Smooth muscle cell (in vitro differentiated cells): Measurements from ENCODE around the gene GOPC. TPM values are rescaled to one million over a fixed set of nuclear protein-coding genes. Genes with fewer than 3 reads are reported as not detected.

Experiments
- DNase-seq: peaks from one replicate; lab custom pipeline; 2025; ENCODE audit not compliant: unreplicated experiment; lab: John Stamatoyannopoulos, UW
- H2AFZ ChIP-seq: fragments of 200-600 bp; sonication (generic); 2 replicates; pipeline ENCODE4 v1.6.0; 2016; ENCODE audit warnings: antibody characterized with exemption, low read depth, mild to moderate bottlenecking
- H3F3A ChIP-seq: fragments of 200-600 bp; sonication (generic); 2 replicates; pipeline ENCODE4 v1.6.0; 2017; ENCODE audit warnings: antibody characterized with exemption, low read depth
- H3K27ac ChIP-seq: fragments of 200-600 bp; sonication (generic); 2 replicates; pipeline ENCODE4 v1.5.1; 2016; ENCODE audit warnings: low read depth, mild to moderate bottlenecking
- H3K27me3 ChIP-seq: fragments of 200-600 bp; sonication (generic); 2 replicates; pipeline ENCODE4 v1.6.1; 2016; ENCODE audit warnings: low read depth, mild to moderate bottlenecking
- H3K36me3 ChIP-seq: fragments of 200-600 bp; sonication (generic); 2 replicates; pipeline ENCODE4 v1.5.1; 2016; ENCODE audit warnings: low read depth
- H3K4me1 ChIP-seq: fragments of 200-600 bp; sonication (generic); 2 replicates; pipeline ENCODE4 v1.5.1; 2016; ENCODE audit warnings: low read depth
- H3K4me2 ChIP-seq: fragments of 200-600 bp; sonication (generic); 2 replicates; pipeline ENCODE4 v1.6.0; 2016; ENCODE audit warnings: mild to moderate bottlenecking
- H3K4me3 ChIP-seq: fragments of 200-600 bp; sonication (generic); 2 replicates; pipeline ENCODE4 v1.5.1; 2016; ENCODE audit warnings: mild to moderate bottlenecking
- H3K79me2 ChIP-seq: fragments of 200-600 bp; sonication (generic); 2 replicates; pipeline ENCODE4 v1.6.0; 2016; ENCODE audit warnings: low read depth, mild to moderate bottlenecking
- H3K9ac ChIP-seq: fragments of 200-600 bp; sonication (generic); 2 replicates; pipeline ENCODE4 v1.6.0; 2016; ENCODE audit warnings: low read depth
- H3K9me3 ChIP-seq: fragments of 200-600 bp; sonication (generic); replicated peaks from 2 replicates; pipeline ENCODE4 v1.5.1; 2016; ENCODE audit warnings: low read depth
- H4K20me1 ChIP-seq: fragments of 200-600 bp; sonication (generic); 2 replicates; pipeline ENCODE4 v1.6.0; 2016; ENCODE audit warnings: low read depth
- WGBS: methylation state at CpG from one replicate; pipeline ENCODE4 v1.1.7; 2016; ENCODE audit warnings: low lambda C conversion rate; 5-methylcytosine and 5-hydroxymethylcytosine counted together
- polyA plus RNA-seq: library from polyadenylated mRNA; unstranded; fragments of >200 nt; fragmentation: Nextera tagmentation; extraction: Ambion mirVana; gene quantifications from 2 replicates; pipeline ENCODE4 v1.2.1, GENCODE V29; 2016
- total RNA-seq: library from RNA; depleted of rRNA; stranded (reverse); fragments of >200 nt; gene quantifications from 2 replicates; pipeline ENCODE4 v1.2.3, GENCODE V29; 2014
- TF ChIP-seq, protein P1 (sequence below): fragments of 200-600 bp; sonication (generic); IDR thresholded peaks from 2 replicates; pipeline ENCODE4 v1.5.1; 2017; ENCODE audit warnings: borderline replicate concordance, mild to moderate bottlenecking, antibody characterized with exemption; ENCODE audit not compliant: insufficient read depth, poor library complexity, severe bottlenecking

Gene GOPC
- total and polyA plus RNA-seq, 2 experiments from 2014 or later, result 26.5 to 73.7 TPM

DNA sequence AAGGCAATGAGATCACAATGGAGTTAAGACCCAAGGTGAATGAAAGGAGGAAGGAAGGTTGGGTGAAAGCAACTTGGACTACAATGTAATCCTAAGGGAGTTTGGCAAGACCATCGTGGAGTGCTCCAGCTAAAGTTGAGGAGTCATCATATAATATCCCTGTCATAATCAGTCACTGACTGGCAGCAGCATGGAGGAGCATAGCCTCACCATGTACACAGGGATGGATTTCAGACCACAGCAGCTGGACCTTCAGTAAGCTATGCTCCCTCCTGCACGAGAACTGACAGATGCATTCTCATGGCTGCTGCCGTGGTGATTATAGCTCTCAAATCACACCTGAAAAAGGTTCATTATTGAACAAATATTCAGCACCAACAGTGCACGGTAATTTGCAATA, 43.0 kb downstream of the GOPC start:
- no peak overlapping the region for H3K4me3 ChIP-seq
- no peaks in the 10 kb centered on the region for H3K27me3 ChIP-seq
- peaks cover 6% of the 10 kb centered on the region for H3K4me1 ChIP-seq
- no peak for DNase-seq
- H3K79me2 ChIP-seq, result no peaks in the 10 kb centered on the region
- H3K4me2 ChIP-seq, result no peak overlapping the region
- H3K27ac ChIP-seq, result no peak overlapping the region
- no peak overlapping the region for H3K9ac ChIP-seq
- 87% methylated on average over 4 of the region's 4 CpGs for WGBS
- no peaks in the 10 kb centered on the region for H4K20me1 ChIP-seq
- TF ChIP-seq, protein P1, sequence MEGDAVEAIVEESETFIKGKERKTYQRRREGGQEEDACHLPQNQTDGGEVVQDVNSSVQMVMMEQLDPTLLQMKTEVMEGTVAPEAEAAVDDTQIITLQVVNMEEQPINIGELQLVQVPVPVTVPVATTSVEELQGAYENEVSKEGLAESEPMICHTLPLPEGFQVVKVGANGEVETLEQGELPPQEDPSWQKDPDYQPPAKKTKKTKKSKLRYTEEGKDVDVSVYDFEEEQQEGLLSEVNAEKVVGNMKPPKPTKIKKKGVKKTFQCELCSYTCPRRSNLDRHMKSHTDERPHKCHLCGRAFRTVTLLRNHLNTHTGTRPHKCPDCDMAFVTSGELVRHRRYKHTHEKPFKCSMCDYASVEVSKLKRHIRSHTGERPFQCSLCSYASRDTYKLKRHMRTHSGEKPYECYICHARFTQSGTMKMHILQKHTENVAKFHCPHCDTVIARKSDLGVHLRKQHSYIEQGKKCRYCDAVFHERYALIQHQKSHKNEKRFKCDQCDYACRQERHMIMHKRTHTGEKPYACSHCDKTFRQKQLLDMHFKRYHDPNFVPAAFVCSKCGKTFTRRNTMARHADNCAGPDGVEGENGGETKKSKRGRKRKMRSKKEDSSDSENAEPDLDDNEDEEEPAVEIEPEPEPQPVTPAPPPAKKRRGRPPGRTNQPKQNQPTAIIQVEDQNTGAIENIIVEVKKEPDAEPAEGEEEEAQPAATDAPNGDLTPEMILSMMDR, result no peak
- no peaks in the 10 kb centered on the region for H3K9me3 ChIP-seq
- H3K36me3 ChIP-seq, result no peaks in the 10 kb centered on the region
- H2AFZ ChIP-seq, result no peak overlapping the region
- no peaks in the 10 kb centered on the region for H3F3A ChIP-seq

GRCh38 chr6:117558818-117559217, 43.5 kb downstream of the GOPC start:
- 92% methylated on average over 4 of the region's 4 CpGs for WGBS
- H3K79me2 ChIP-seq, result no peaks in the 10 kb centered on the region

DNA sequence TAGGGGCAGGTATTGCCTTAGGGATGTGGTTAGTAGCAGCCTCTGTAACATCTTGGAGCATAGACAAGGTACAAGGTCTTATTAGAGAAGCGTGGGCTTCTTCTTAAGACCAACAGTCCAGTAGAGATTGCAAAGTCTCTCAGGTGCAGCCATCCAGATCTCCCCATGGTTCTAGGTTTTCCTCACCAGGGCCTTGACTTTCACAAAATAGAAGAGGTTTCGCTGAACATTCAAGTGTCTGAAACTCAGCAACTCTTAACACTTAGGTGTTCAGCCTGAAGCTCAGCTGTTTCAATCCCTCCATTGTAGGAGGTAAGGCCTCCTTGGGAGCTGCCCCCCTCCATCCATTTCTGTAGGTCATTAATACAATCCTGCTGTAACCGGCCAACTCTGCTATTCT, 44.4 kb downstream of the GOPC start:
- Histone ChIP-seq H3K36me3 (no peaks in the 10 kb centered on the region), H3K9me3 (no peaks in the 10 kb centered on the region), H3K4me3 (no peak overlapping the region), H3K27ac (peak overlapping the region; percentile 7), H2AFZ (no peak overlapping the region), H3K4me2 (no peak overlapping the region), H4K20me1 (no peaks in the 10 kb centered on the region), H3K4me1 (peaks cover 16% of the 10 kb centered on the region), H3K9ac (no peak overlapping the region), H3K79me2 (no peaks in the 10 kb centered on the region), H3K27me3 (no peaks in the 10 kb centered on the region), H3F3A (no peaks in the 10 kb centered on the region)
- TF ChIP-seq, protein P1, result no peak
- WGBS, result 87% methylated on average over 3 of the region's 3 CpGs
- DNase-seq, result no peak

More at GRCh38 chr6:117558818-117559217, 43.5 kb downstream of the GOPC start:
- no peak for DNase-seq
- Histone ChIP-seq H3K9ac (no peak overlapping the region), H3K4me1 (peaks cover 8% of the 10 kb centered on the region), H3K9me3 (no peaks in the 10 kb centered on the region), H3K27ac (no peak overlapping the region), H2AFZ (no peak overlapping the region), H3K27me3 (no peaks in the 10 kb centered on the region), H3K4me3 (no peak overlapping the region), H3K4me2 (no peak overlapping the region), H3F3A (no peaks in the 10 kb centered on the region), H4K20me1 (no peaks in the 10 kb centered on the region), H3K36me3 (no peaks in the 10 kb centered on the region)
- TF ChIP-seq, protein P1, result no peak

GRCh38 chr6:117555882-117556498, 46.3 kb downstream of the GOPC start:
- Histone ChIP-seq H3K27ac (peak overlapping the region; percentile 34), H2AFZ (no peak overlapping the region), H3F3A (no peaks in the 10 kb centered on the region), H3K79me2 (no peaks in the 10 kb centered on the region), H3K36me3 (no peaks in the 10 kb centered on the region), H3K27me3 (no peaks in the 10 kb centered on the region), H3K4me1 (peaks cover 25% of the 10 kb centered on the region), H3K4me2 (peak overlapping the region; percentile 61), H3K4me3 (no peak overlapping the region), H3K9me3 (no peaks in the 10 kb centered on the region), H3K9ac (no peak overlapping the region), H4K20me1 (no peaks in the 10 kb centered on the region)
- TF ChIP-seq, protein P1, result peak; percentile 91
- WGBS, result 31% methylated on average over 5 of the region's 5 CpGs
- no peak for DNase-seq
